Endometrium (tissue), 2 donors: ENCODE measurements around the gene UPK3A.
"Not testable (repeated sequence)": the region's sequence is repeated elsewhere in the genome, so short reads cannot be mapped to it uniquely, and the experiment has no call there.

Source experiments
- FAIRE-seq: peaks from 2 replicates; lab custom pipeline; 2012; peaks lifted over from hg19 to GRCh38; lab: Jason Lieb, UNC
- donor health status: control.
- donor health status: control.

UPK3A gene

GRCh38 chr22:45281010-45281409, 3.7 kb upstream of the UPK3A start:
- no peak for FAIRE-seq

GRCh38 chr22:45285263-45286058, 712 bp downstream of the UPK3A start:
- FAIRE-seq, result no peak

GRCh38 chr22:45286854-45287551, 2.3 kb downstream of the UPK3A start:
- no peak for FAIRE-seq

- FAIRE-seq, result no peak
Observed at GRCh38 chr22:45290410-45290936, 5.7 kb downstream of the UPK3A start.

- no peak for FAIRE-seq
Observed at GRCh38 chr22:45291061-45291930, 6.5 kb downstream of the UPK3A start.

- no peak for FAIRE-seq
Observed at GRCh38 chr22:45291931-45292290, 7.2 kb downstream of the UPK3A start.

GRCh38 chr22:45292731-45293442, 8.1 kb downstream of the UPK3A start:
- no peak for FAIRE-seq

- FAIRE-seq, result no peak
Observed at GRCh38 chr22:45294030-45294429, 9.3 kb downstream of the UPK3A start.

GRCh38 chr22:45295004-45295403, 10.3 kb downstream of the UPK3A start:
- not testable (repeated sequence) for FAIRE-seq

GRCh38 chr22:45295492-45295891, 10.7 kb downstream of the UPK3A start:
- FAIRE-seq, result no peak

- no peak for FAIRE-seq
Observed at GRCh38 chr22:45296628-45297297, 12.0 kb downstream of the UPK3A start.

GRCh38 chr22:45298934-45299505, 14.3 kb downstream of the UPK3A start:
- no peak for FAIRE-seq

GRCh38 chr22:45302751-45303150, 18.0 kb downstream of the UPK3A start:
- no peak for FAIRE-seq

GRCh38 chr22:45303181-45303580, 18.4 kb downstream of the UPK3A start:
- FAIRE-seq, result no peak

GRCh38 chr22:45304971-45305370, 20.2 kb downstream of the UPK3A start:
- no peak for FAIRE-seq

GRCh38 chr22:45305456-45306075, 20.8 kb downstream of the UPK3A start:
- FAIRE-seq, result no peak

GRCh38 chr22:45306139-45306538, 21.4 kb downstream of the UPK3A start:
- FAIRE-seq, result no peak

GRCh38 chr22:45308391-45308956, 23.7 kb downstream of the UPK3A start:
- no peak for FAIRE-seq

GRCh38 chr22:45308957-45309421, 24.2 kb downstream of the UPK3A start:
- no peak for FAIRE-seq
